ENCODE results near the gene BLVRA. TPM values are rescaled to one million over a fixed set of nuclear protein-coding genes. Genes with fewer than 3 reads are reported as not detected.
A peak's percentile ranks its signal among the peaks of the same experiment; 100 is the strongest.

BLVRA gene
- total RNA-seq, 4 donors from 2014 or later: 84.8 to 102 (median 92.8) TPM

DNA sequence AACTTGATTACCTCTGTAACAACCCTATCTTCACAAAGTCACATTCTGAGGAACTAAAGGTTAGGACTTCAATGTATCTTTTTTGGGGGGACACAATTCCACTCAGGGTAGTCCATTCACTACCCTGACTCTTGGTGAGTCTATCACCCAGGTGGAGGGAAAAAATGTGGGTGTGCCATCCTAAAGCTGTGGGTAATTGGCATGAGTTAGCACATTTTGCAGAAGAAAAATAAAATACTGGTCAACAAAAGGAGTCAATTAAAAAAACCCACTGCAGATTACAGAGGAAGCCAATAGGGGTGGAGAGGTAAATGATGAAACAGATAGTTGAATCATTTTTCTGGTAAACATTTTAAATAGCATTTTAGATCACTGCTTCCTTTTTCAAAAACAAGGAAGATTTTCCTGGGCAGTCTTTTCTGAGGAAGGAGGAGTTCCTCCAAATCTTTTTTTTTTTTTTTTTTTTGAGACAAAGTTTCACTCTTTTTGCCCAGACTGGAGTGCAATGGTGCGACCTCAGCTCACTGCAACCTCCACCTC is 5.1 kb upstream of the BLVRA start:
- intact Hi-C loops (cut with DNase I): no loop called here
- H3K36me3 ChIP-seq: no peaks in the 10 kb centered on the region

DNA sequence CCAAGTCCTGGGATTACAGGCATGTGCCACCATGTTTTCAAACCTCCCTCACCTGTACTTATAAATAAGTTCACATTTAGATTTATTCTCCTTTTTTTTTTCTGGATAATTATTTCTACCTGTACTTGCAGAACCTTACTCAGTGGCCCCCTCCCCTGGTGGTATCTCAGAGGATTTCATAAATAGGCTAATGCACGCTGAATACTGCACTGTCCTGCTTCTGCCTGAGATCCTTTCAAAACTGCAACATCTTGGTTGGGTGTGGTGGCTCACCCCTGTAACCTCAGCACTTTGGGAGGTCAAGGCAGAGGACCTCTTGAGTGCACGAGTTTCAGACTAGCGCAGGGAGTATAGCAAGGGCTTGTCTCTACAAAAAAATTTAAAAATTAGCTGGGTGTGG is 4.6 kb upstream of the BLVRA start:
- intact Hi-C loops (cut with DNase I): no loop called here

More for the DNA sequence above, 5.1 kb upstream of the BLVRA start:
- peaks cover 0 to 5% (median 0%) of the 10 kb centered on the region in 4 donors for H3K27me3 ChIP-seq
- no peaks in the 10 kb centered on the region for H3K9me3 ChIP-seq
- peaks cover 4 to 10% (median 6%) of the 10 kb centered on the region in 4 donors for H3K4me1 ChIP-seq
- no peak overlapping the region for H3K27ac ChIP-seq (replicated peaks in 1 of 4)
- TF ChIP-seq POLR2AphosphoS5 (IDR thresholded peaks at IDR 0.05): no peak
- TF ChIP-seq EP300 (IDR thresholded peaks at IDR 0.05): no peak
- TF ChIP-seq, protein P1, sequence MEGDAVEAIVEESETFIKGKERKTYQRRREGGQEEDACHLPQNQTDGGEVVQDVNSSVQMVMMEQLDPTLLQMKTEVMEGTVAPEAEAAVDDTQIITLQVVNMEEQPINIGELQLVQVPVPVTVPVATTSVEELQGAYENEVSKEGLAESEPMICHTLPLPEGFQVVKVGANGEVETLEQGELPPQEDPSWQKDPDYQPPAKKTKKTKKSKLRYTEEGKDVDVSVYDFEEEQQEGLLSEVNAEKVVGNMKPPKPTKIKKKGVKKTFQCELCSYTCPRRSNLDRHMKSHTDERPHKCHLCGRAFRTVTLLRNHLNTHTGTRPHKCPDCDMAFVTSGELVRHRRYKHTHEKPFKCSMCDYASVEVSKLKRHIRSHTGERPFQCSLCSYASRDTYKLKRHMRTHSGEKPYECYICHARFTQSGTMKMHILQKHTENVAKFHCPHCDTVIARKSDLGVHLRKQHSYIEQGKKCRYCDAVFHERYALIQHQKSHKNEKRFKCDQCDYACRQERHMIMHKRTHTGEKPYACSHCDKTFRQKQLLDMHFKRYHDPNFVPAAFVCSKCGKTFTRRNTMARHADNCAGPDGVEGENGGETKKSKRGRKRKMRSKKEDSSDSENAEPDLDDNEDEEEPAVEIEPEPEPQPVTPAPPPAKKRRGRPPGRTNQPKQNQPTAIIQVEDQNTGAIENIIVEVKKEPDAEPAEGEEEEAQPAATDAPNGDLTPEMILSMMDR (IDR thresholded peaks at IDR 0.05): no peak
- no peak for TF ChIP-seq POLR2A (IDR thresholded peaks at IDR 0.05; ENCODE audit: low read depth)
- DNase-seq (ENCODE audit: extremely low spot score): no peak
- 50% methylated on average over 1 of the region's 1 CpG for WGBS
- no peak overlapping the region for H3K4me3 ChIP-seq

DNA sequence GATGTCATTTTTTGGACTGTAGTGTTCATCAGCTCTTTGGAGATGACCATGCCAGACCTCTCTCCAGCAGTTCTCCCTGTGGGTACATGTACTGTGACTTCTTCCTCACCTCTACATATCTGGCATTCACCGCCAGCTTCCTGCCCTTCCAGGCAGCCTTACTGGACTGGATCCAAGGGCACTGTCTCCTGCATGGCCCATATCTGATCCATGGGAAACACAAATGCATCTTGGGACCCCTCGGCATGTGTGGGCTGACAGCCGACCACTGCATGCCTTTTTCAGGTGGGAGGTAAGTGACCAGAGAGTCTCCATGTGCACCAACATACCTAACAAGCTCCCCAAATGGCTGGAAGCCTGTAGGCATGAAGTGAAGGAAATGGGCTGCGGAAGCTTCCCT is 3.9 kb upstream of the BLVRA start:
- Histone ChIP-seq H3K27me3 (peaks cover 0 to 2% (median 0%) of the 10 kb centered on the region in 4 donors), H3K4me3 (no peak overlapping the region), H3K27ac (replicated peaks in 1 of 4) (no peak overlapping the region), H3K36me3 (no peaks in the 10 kb centered on the region), H3K9me3 (no peaks in the 10 kb centered on the region), H3K4me1 (peaks cover 4 to 17% (median 10%) of the 10 kb centered on the region in 4 donors)
- no peak for TF ChIP-seq POLR2A (IDR thresholded peaks at IDR 0.05; ENCODE audit: low read depth)
- TF ChIP-seq, protein P1 (IDR thresholded peaks at IDR 0.05): no peak
- no peak for TF ChIP-seq POLR2AphosphoS5 (IDR thresholded peaks at IDR 0.05)
- TF ChIP-seq EP300 (IDR thresholded peaks at IDR 0.05): no peak
- WGBS: 81% methylated on average over 4 of the region's 4 CpGs
- DNase-seq (ENCODE audit: extremely low spot score): peak; percentile 53
- intact Hi-C loops (cut with DNase I): no loop called here

More for the DNA sequence above, 4.6 kb upstream of the BLVRA start:
- H3K27ac ChIP-seq (replicated peaks in 1 of 4): no peak overlapping the region
- H3K27me3 ChIP-seq: peaks cover 0 to 5% (median 0%) of the 10 kb centered on the region in 4 donors
- 93% methylated on average over 3 of the region's 3 CpGs for WGBS
- TF ChIP-seq POLR2A (IDR thresholded peaks at IDR 0.05; ENCODE audit: low read depth) (no peak), POLR2AphosphoS5 (IDR thresholded peaks at IDR 0.05) (no peak), EP300 (IDR thresholded peaks at IDR 0.05) (no peak)
- TF ChIP-seq, protein P1 (IDR thresholded peaks at IDR 0.05): no peak
- no peaks in the 10 kb centered on the region for H3K36me3 ChIP-seq
- H3K4me3 ChIP-seq: no peak overlapping the region
- peaks cover 4 to 10% (median 6%) of the 10 kb centered on the region in 4 donors for H3K4me1 ChIP-seq
- H3K9me3 ChIP-seq: no peaks in the 10 kb centered on the region
- peak; percentile 72 for DNase-seq (ENCODE audit: extremely low spot score)

DNA sequence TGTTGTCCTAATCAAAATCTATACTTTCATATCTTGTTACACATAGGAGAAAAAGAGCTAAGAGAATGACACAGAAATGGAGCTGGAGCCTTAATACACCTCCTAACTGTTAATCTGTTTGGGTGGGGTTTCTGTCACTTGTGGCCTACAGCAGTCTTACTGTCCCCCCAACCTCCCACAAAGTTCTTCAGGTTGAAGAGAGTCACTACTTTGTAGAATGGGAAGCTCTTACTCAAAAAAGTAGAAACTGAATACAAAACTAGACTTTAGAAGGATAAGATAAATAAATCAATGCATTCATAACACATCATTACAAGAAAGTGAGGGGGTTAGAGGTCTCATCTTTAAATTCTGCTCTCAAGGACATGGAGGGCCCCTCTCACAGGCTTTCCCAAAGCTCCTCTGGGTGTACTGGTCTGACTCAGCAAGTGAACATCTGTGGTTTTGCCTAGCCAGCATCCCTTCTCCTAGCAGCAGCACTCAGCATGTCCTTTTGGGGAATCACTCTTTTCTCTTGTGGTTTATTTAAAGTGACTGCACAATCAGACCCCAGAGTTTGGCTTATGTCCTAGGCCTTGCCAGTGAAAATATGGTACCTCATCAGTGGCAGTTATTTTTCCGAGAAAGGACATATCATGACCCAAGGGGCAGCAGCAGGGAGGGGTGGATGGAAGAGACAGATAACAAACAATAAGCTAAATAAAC is 2.0 kb upstream of the BLVRA start:
- 90% methylated on average over 1 of the region's 1 CpG for WGBS
- DNase-seq (ENCODE audit: extremely low spot score): peak; percentile 68
- Histone ChIP-seq H3K36me3 (no peaks in the 10 kb centered on the region), H3K27ac (replicated peaks in 1 of 4) (no peak overlapping the region), H3K4me3 (no peak overlapping the region), H3K27me3 (no peaks in the 10 kb centered on the region), H3K9me3 (no peaks in the 10 kb centered on the region), H3K4me1 (peaks cover 4 to 25% (median 21%) of the 10 kb centered on the region in 4 donors)
- no peak for TF ChIP-seq EP300 (IDR thresholded peaks at IDR 0.05)
- intact Hi-C loops (cut with DNase I): no loop called here

DNA sequence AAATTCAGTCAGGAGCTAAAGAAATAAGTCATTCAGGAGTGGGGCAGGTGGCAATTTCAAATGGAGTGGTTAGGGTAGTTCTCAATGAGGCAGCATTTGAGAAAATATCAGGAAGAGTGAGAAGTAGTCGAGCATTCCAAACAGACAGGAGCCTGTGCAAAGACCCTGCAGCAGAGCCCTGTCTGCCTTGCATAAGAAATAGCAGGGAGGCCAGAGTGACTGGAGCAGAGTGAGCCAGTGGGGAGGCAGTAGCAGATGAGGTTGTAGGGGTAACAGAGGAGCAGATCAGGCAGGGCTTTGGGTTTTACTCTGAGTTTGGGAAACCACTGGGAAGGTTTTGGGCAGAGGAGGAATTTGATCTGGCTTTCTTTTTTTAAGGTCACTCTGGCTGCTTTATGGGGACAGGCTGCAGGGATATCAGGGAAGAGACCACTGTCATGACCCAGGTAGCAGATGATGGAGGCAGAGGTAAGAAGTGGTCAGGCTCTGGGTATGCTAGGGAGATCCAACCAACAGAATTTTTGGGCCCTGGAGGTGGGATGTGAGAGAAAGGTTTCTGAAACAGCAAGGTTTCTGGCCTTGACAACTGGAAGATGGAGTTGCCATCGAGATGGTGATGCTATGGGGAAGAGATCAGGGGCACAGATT is 1.3 kb upstream of the BLVRA start:
- WGBS: 83% methylated on average over 2 of the region's 2 CpGs
- intact Hi-C loops (cut with DNase I): no loop called here
- H3K4me3 ChIP-seq: no peak overlapping the region
- no peaks in the 10 kb centered on the region for H3K9me3 ChIP-seq
- peaks cover 4 to 31% (median 27%) of the 10 kb centered on the region in 4 donors for H3K4me1 ChIP-seq
- no peaks in the 10 kb centered on the region for H3K27me3 ChIP-seq
- H3K27ac ChIP-seq (replicated peaks in 1 of 4): no peak overlapping the region
- TF ChIP-seq POLR2AphosphoS5 (IDR thresholded peaks at IDR 0.05): no peak
- H3K36me3 ChIP-seq: no peaks in the 10 kb centered on the region
- peak; percentile 60 for DNase-seq (ENCODE audit: extremely low spot score)
